Kidney (tissue), 14 donors: ENCODE data around the gene MASP2. TPM values are rescaled to one million over a fixed set of nuclear protein-coding genes. Genes with fewer than 3 reads are reported as not detected.

ENCODE experiments used
- DNase-seq, 5 donors: peaks; one replicate each; pipeline ENCODE4 v3.0.0-alpha.2; 2013 to 2020
- FAIRE-seq: peaks from 2 replicates; lab custom pipeline; 2012; peaks lifted over from hg19 to GRCh38; lab: Jason Lieb, UNC
- H3K27ac ChIP-seq, 2 donors: one replicate each; pipeline ENCODE4 v1.7.0; 2013; ENCODE audit warnings: low read depth in 2 of 2, low read length in 2 of 2, inconsistent platforms in 1 of 2
- H3K27me3 ChIP-seq: one replicate; pipeline ENCODE4 v1.7.1; 2013; ENCODE audit warnings: low read length, inconsistent platforms; ENCODE audit not compliant: control insufficient read depth, insufficient read depth
- H3K36me3 ChIP-seq, 3 donors: one replicate each; pipeline versions ENCODE4 v1.7.0 to v1.7.1; 2013; ENCODE audit warnings: low read length in 3 of 3, control low read depth in 1 of 3, inconsistent platforms in 1 of 3; ENCODE audit not compliant: insufficient read depth in 3 of 3, control insufficient read depth in 2 of 3
- H3K4me1 ChIP-seq, 3 donors: one replicate each; pipeline versions ENCODE4 v1.7.0 to v1.7.1; 2013; ENCODE audit warnings: low read length in 3 of 3, inconsistent platforms in 1 of 3, low read depth in 1 of 3; ENCODE audit not compliant: control insufficient read depth in 2 of 3, insufficient read depth in 2 of 3
- H3K4me3 ChIP-seq, 3 donors: one replicate each; pipeline versions ENCODE4 v1.7.0 to v1.8.1; 2013; ENCODE audit warnings: low read length in 3 of 3, control low read depth in 1 of 3, inconsistent platforms in 1 of 3
- H3K9ac ChIP-seq, 3 donors: one replicate each; pipeline versions ENCODE4 v1.7.0 to v1.7.1; 2013; ENCODE audit warnings: low read length in 3 of 3, control low read depth in 1 of 3, inconsistent platforms in 1 of 3
- H3K9me3 ChIP-seq, 3 donors: one replicate each; pipeline versions ENCODE4 v1.7.0 to v1.7.1; 2013; ENCODE audit warnings: low read length in 3 of 3, control low read depth in 1 of 3, inconsistent platforms in 1 of 3; ENCODE audit not compliant: control insufficient read depth in 2 of 3, insufficient read depth in 1 of 3
- CTCF ChIP-seq: IDR thresholded peaks from 3 replicates; pipeline ENCODE4 v1.5.1; 2012; ENCODE audit warnings: mild to moderate bottlenecking, moderate library complexity, borderline replicate concordance; ENCODE audit not compliant: insufficient read depth; ENCODE audit errors: extremely low read depth
- intact Hi-C: fragments of 100-400 bp; cut with DNase I; formaldehyde crosslinking; loops from one replicate; pipeline ENCODE4 v1.11.1; 2022
- polyA plus RNA-seq: library from polyadenylated mRNA; stranded (reverse); fragments of 350-450 nt; fragmentation: Illumina TruSeq; extraction: RNeasy Lipid Tissue Mini Kit (QIAGEN cat#74804); gene quantifications from one replicate; pipeline ENCODE4 v1.2.3, GENCODE V29; 2014; ENCODE audit warnings: low read depth, low replicate concordance; ENCODE audit not compliant: insufficient read depth
- total RNA-seq: library from RNA; stranded (reverse); fragmentation: NEBNext Ultra II Directional; extraction: Animal tissue kit (Norgen Biotek cat#: 25700); gene quantifications from one replicate; pipeline ENCODE4 v1.2.1, GENCODE V29; 2021
- donor health status: control.
- donor health status: control.
- donor health status: control.
- donor health status: control.
- donor health status: control.
- donor health status: DM: yes; HTN: yes; CAD: no.
- donor health status: Normal renal cell carcinoma (clear cell type).

MASP2 gene
- total and polyA plus RNA-seq, 2 donors from 2014 or later, result not detected

- Histone ChIP-seq H3K4me3 (no peak overlapping the region), H3K27me3 (no peaks in the 10 kb centered on the region), H3K9me3 (no peaks in the 10 kb centered on the region), H3K4me1 (peaks cover 0 to 8% (median 0%) of the 10 kb centered on the region in 3 donors), H3K9ac (no peak overlapping the region), H3K27ac (no peak overlapping the region), H3K36me3 (no peaks in the 10 kb centered on the region)
- DNase-seq (peak in 2 of 5 donors; percentile 14 to 16), FAIRE-seq (no peak)
- TF ChIP-seq CTCF, result no peak
- intact Hi-C loops, result no loop called here
These were observed 67.5 kb downstream of the MASP2 start for GRCh38 chr1:10979483-10979920.

GRCh38 chr1:10978719-10979118 lies 68.3 kb downstream of the MASP2 start:
- no peaks in the 10 kb centered on the region for H3K9me3 ChIP-seq
- DNase-seq (no peak), FAIRE-seq (no peak)
- no peak overlapping the region for H3K4me3 ChIP-seq
- H3K9ac ChIP-seq, result no peak overlapping the region
- H3K27ac ChIP-seq, result no peak overlapping the region
- no peak for TF ChIP-seq CTCF
- H3K36me3 ChIP-seq, result no peaks in the 10 kb centered on the region
- intact Hi-C loops, result no loop called here
- H3K4me1 ChIP-seq, result peaks cover 0 to 8% (median 0%) of the 10 kb centered on the region in 3 donors
- H3K27me3 ChIP-seq, result no peaks in the 10 kb centered on the region

Other genes with a start within 250 kb of the MASP2 start
- 140 TPM for gene TARDBP, start 34.6 kb downstream of the MASP2 start, total RNA-seq
- 103 TPM for gene TARDBP, start 34.6 kb downstream of the MASP2 start, polyA plus RNA-seq
- gene SRM, start 12.8 kb upstream of the MASP2 start, total RNA-seq, result 52.9 TPM
- 59.5 TPM for gene SRM, start 12.8 kb upstream of the MASP2 start, polyA plus RNA-seq
- gene EXOSC10, start 52.6 kb upstream of the MASP2 start, total RNA-seq, result 46.8 TPM
- gene EXOSC10, start 52.6 kb upstream of the MASP2 start, polyA plus RNA-seq, result 26.2 TPM
- gene ANGPTL7, start 142.1 kb upstream of the MASP2 start, total RNA-seq, result 0.19 TPM
- gene ANGPTL7, start 142.1 kb upstream of the MASP2 start, polyA plus RNA-seq, result 0.24 TPM
- 36.8 TPM for gene MTOR, start 215.3 kb upstream of the MASP2 start, total RNA-seq
- 16.0 TPM for gene MTOR, start 215.3 kb upstream of the MASP2 start, polyA plus RNA-seq
- gene UBIAD1, start 226.0 kb upstream of the MASP2 start, total RNA-seq, result 14.0 TPM
- gene UBIAD1, start 226.0 kb upstream of the MASP2 start, polyA plus RNA-seq, result 5.6 TPM